ENCODE data around the gene AAGAB. TPM values are rescaled to one million over a fixed set of nuclear protein-coding genes. Genes with fewer than 3 reads are reported as not detected.

Gene AAGAB
- total RNA-seq, 1 donor from 2014 or later, result 60.5 TPM

GRCh38 chr15:67190813-67191212 is 63.6 kb downstream of the AAGAB start:
- TF ChIP-seq CTCF (IDR thresholded peaks at IDR 0.05; ENCODE audit: unreplicated experiment), result no peak
- Mint-ChIP-seq H3K4me3 (ENCODE audit: low read depth) (no peak overlapping the region), H3K36me3 (ENCODE audit: insufficient read depth) (peaks cover 18% of the 10 kb centered on the region), H3K27ac (no peak overlapping the region), H3K4me1 (ENCODE audit: low read depth) (no peaks in the 10 kb centered on the region), H3K27me3 (no peaks in the 10 kb centered on the region), H3K9me3 (ENCODE audit: low read depth) (no peaks in the 10 kb centered on the region)
- DNase-seq (ENCODE audit: low spot score, unreplicated experiment), result no peak

GRCh38 chr15:67190326-67190725 is 64.1 kb downstream of the AAGAB start:
- TF ChIP-seq CTCF (IDR thresholded peaks at IDR 0.05; ENCODE audit: unreplicated experiment), result no peak
- Mint-ChIP-seq H3K4me3 (ENCODE audit: low read depth) (no peak overlapping the region), H3K27me3 (no peaks in the 10 kb centered on the region), H3K27ac (no peak overlapping the region), H3K9me3 (ENCODE audit: low read depth) (no peaks in the 10 kb centered on the region), H3K36me3 (ENCODE audit: insufficient read depth) (peaks cover 14% of the 10 kb centered on the region), H3K4me1 (ENCODE audit: low read depth) (no peaks in the 10 kb centered on the region)
- DNase-seq (ENCODE audit: low spot score, unreplicated experiment), result no peak

GRCh38 chr15:67189326-67190051 is 65.0 kb downstream of the AAGAB start:
- Mint-ChIP-seq H3K9me3 (ENCODE audit: low read depth) (no peaks in the 10 kb centered on the region), H3K4me3 (ENCODE audit: low read depth) (no peak overlapping the region), H3K4me1 (ENCODE audit: low read depth) (no peaks in the 10 kb centered on the region), H3K27me3 (no peaks in the 10 kb centered on the region), H3K27ac (no peak overlapping the region), H3K36me3 (ENCODE audit: insufficient read depth) (peaks cover 13% of the 10 kb centered on the region)
- TF ChIP-seq CTCF (IDR thresholded peaks at IDR 0.05; ENCODE audit: unreplicated experiment), result no peak
- DNase-seq (ENCODE audit: low spot score, unreplicated experiment), result no peak

- H3K27ac Mint-ChIP-seq, result peak overlapping the region; percentile 4
- no peaks in the 10 kb centered on the region for H3K4me1 Mint-ChIP-seq (ENCODE audit: low read depth)
- no peaks in the 10 kb centered on the region for H3K9me3 Mint-ChIP-seq (ENCODE audit: low read depth)
- DNase-seq (ENCODE audit: low spot score, unreplicated experiment), result no peak
- no peaks in the 10 kb centered on the region for H3K27me3 Mint-ChIP-seq
- TF ChIP-seq CTCF (IDR thresholded peaks at IDR 0.05; ENCODE audit: unreplicated experiment), result no peak
- H3K36me3 Mint-ChIP-seq (ENCODE audit: insufficient read depth), result peaks cover 13% of the 10 kb centered on the region
- H3K4me3 Mint-ChIP-seq (ENCODE audit: low read depth), result no peak overlapping the region
Measured at GRCh38 chr15:67188551-67189218, 65.8 kb downstream of the AAGAB start.

- no peaks in the 10 kb centered on the region for H3K27me3 Mint-ChIP-seq
- H3K4me1 Mint-ChIP-seq (ENCODE audit: low read depth), result no peaks in the 10 kb centered on the region
- no peak for TF ChIP-seq CTCF (IDR thresholded peaks at IDR 0.05; ENCODE audit: unreplicated experiment)
- DNase-seq (ENCODE audit: low spot score, unreplicated experiment), result no peak
- H3K4me3 Mint-ChIP-seq (ENCODE audit: low read depth), result no peak overlapping the region
- peaks cover 14% of the 10 kb centered on the region for H3K36me3 Mint-ChIP-seq (ENCODE audit: insufficient read depth)
- no peaks in the 10 kb centered on the region for H3K9me3 Mint-ChIP-seq (ENCODE audit: low read depth)
- H3K27ac Mint-ChIP-seq, result no peak overlapping the region
Measured at GRCh38 chr15:67187351-67187854, 67.1 kb downstream of the AAGAB start.
